NCI-H1436 (cell line): ENCODE measurements around the gene TRPM3.

Source experiments
- DNase-seq: peaks from one replicate; lab custom pipeline; 2025; lab: John Stamatoyannopoulos, UW

Gene TRPM3

GRCh38 chr9:70817311-70817710 lies 304.1 kb downstream of the TRPM3 start:
- DNase-seq: no peak

DNA sequence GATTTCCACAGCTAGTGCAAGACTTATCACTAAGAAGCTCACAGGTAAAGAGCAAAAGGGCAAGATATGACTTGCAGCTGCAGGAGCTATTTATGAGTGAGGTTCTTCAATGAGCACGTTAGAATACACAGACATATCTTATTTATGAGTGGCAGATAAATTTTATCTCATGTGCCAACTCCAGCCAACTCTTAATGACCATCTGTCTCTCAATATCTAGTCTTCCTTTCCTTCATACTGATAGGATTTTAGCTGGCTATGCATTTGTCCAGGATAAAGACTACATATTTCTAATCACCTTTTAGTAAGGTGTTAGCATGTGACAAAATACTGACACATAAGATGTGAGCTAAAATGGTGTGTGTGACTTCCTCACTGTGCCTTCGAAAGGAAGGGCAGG lies 304.5 kb downstream of the TRPM3 start:
- DNase-seq: no peak

- no peak for DNase-seq
Measured at GRCh38 chr9:70816316-70816715, 305.1 kb downstream of the TRPM3 start.

GRCh38 chr9:70814597-70814996 lies 306.8 kb downstream of the TRPM3 start:
- no peak for DNase-seq

- DNase-seq: no peak
Measured at GRCh38 chr9:70813141-70813540, 308.3 kb downstream of the TRPM3 start.

DNA sequence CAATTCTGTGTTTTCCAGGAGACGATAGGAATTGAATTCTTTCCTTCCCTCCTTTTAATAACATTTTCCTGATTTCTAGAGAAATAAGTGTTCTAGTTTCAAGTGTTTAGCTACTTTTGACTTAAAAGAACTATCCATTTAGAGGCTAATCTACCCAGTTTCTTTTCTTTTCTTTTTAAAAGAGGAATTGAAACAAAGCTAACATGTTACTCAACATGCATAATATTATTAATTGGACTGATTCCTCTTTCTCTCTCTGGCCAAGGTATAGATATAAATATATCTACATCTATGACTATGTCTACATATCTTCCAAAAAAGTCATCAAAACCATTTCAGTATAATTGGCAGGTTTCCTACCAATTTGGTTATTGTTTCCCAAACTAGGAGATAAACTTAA lies 309.8 kb downstream of the TRPM3 start:
- no peak for DNase-seq

- DNase-seq: no peak
Measured at GRCh38 chr9:70806875-70807274, 314.5 kb downstream of the TRPM3 start.

DNA sequence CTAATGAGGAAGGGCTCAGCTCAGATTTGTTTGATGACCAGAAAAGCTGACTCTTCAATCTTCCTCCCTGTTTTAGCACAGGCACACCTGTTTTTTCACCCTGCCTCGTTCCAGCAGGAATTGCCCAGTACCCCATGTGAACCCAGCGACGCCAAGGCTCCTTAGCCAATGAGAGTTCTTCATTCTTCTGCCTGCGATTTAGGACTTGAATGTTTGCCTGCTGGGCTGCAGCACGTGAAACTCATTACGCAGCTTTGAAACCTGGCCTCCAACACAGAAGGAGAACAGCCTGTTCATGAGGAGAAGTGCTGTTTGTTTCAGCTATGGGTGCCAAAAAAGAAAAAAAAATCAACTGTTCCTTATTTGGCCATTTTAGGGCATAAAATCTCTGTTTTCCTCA lies 315.5 kb downstream of the TRPM3 start:
- no peak for DNase-seq

DNA sequence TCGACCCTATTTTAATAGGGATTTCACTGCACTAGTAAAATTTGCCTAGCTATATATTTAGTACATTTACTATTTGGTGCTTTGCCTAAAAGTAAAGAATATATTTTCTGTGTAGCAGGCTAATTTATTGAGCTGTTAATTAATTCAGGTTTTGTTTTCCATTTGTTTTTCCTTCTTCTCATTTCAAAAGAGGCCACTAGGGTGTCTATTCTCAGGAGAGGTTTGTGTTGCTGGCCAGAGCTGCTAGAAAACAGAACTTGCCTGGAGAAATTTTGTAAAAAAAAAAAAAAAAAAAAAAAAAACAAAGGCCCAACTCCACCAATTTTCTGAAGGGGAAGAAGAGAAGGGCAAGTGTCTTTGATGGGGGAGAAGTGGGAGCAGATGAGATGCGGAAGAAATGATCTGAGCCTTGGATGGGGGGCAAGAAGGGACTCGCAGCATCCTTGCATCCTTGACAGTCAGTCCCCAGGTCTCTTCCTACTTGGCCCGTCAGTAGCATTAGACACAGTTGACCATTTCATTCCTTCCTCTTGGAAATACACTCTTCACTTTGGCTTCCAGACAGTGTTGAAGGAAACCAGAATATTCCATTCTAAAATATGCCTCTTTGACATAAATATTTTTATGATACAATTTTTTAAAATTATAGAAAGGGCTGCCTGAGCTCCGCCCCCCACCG lies 318.5 kb downstream of the TRPM3 start:
- no peak for DNase-seq

DNA sequence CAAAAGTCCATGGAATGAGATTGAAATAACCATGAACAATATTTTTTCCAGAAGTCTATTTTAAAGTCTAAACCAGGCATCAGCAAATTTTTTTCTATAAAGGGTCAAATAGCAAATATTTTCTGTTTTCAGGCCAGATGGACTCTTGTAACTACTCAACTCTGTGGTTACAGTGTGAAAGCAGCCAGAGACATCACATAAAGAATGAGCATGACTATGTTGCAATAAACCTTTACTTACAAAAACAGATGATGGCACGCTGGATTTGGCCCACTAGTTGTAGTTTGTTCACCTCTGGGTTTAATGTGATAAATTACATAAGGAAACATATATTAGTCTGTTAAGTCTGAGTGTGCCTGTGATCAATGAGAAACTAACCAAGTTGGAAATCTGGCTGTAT lies 319.2 kb downstream of the TRPM3 start:
- no peak for DNase-seq

- DNase-seq: no peak
Measured at GRCh38 chr9:70801181-70801829, 320.1 kb downstream of the TRPM3 start.

- DNase-seq: no peak
Measured at GRCh38 chr9:70798018-70798417, 323.4 kb downstream of the TRPM3 start.

- DNase-seq: no peak
Measured at GRCh38 chr9:70795841-70796240, 325.6 kb downstream of the TRPM3 start.

DNA sequence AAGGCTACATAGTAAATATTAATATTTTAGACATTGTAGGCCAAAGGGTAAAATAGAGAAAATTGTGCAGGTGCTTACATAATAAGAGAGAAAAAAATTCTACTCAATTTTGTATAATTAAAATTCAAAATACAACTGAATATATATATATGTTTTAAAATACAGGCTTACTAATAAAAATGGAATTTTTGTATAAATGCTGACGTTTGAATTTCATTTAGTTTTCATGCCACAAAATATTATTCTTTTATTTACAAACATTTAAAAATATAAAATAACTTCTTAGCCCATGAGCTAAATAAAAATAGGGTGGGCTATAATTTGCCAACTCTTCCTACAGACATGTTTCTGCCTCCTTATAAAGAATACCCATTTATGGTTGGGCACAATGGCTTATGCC lies 328.6 kb downstream of the TRPM3 start:
- no peak for DNase-seq

- DNase-seq: no peak
Measured at GRCh38 chr9:70791936-70792335, 329.5 kb downstream of the TRPM3 start.

GRCh38 chr9:70789086-70789485 lies 332.3 kb downstream of the TRPM3 start:
- no peak for DNase-seq

GRCh38 chr9:70784456-70784855 lies 337.0 kb downstream of the TRPM3 start:
- DNase-seq: no peak

GRCh38 chr9:70778568-70778967 lies 342.9 kb downstream of the TRPM3 start:
- DNase-seq: no peak

GRCh38 chr9:70773579-70773978 lies 347.8 kb downstream of the TRPM3 start:
- no peak for DNase-seq

DNA sequence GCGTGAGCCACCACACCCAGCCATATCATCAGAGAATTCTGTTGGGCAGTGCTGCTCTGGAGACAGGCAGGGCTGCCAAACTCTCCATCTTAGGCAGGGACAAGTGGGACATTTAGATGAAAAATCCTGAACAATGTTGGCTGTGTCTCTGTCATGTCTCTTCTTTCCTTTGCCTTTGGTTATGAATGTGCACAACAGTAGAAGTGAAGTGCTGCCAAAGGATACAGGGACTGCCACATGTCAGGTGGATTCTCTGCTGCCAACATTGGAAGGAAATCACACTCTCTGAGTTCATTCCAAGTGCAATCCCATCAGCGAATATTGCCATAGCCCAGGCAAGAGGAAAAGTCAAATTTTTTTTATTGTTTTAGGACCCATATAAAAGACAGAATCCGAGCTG lies 348.8 kb downstream of the TRPM3 start:
- no peak for DNase-seq

DNA sequence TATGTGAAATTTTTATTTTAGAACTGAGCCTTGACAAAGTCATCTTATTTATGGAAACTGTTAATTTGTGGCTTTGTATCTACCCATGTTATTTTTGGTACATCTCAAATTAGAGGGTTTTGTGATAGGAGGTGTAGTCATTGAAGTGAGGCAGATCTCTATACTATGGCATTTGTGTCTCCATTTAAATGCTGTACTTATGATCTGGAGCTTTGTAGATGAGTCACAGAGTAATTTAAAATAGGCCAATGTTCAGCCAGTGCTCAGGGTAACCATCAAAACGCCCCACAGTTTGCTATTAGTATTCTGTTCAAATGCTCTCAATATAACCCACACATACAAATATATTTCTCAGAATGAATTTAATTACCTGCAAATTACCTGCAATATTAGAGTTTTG lies 355.5 kb downstream of the TRPM3 start:
- DNase-seq: no peak

DNA sequence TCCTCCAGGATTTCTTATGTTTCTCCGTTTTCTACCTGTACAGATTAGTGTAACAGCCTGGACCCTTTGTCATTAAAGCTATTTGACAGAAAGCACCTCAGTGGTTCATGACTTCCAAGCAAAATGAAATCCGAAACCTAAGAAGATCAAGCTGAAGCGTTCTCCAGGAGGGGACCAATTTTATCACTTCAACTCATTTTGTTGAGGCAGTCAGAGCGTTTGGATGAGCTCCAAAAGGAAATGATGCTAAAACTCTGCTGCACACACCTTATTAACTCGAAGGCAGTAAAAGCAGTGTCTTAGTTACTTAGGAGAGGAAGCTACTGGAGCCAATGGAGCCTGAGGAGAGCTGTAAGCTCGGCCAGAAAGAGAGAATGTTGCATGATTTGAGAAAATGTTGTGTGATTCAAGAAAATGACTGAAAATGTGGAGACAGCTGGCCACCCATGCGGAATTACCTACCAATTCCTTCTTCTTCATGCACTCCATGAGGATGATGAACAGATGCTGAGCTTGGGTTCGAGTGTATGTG lies 360.2 kb downstream of the TRPM3 start:
- peak; percentile 0 for DNase-seq

GRCh38 chr9:70760228-70760627 lies 361.2 kb downstream of the TRPM3 start:
- DNase-seq: no peak

GRCh38 chr9:70753311-70753710 lies 368.1 kb downstream of the TRPM3 start:
- no peak for DNase-seq
